ENCODE data around the gene PLEKHM3. TPM values are rescaled to one million over a fixed set of nuclear protein-coding genes. Genes with fewer than 3 reads are reported as not detected.
A peak's percentile ranks its signal among the peaks of the same experiment; 100 is the strongest.

Gene PLEKHM3
- total and polyA plus RNA-seq, 2 experiments from 2014 or later, result 4.9 to 6.6 TPM

- Histone ChIP-seq H3K36me3 (ENCODE audit: low read depth) (no peaks in the 10 kb centered on the region), H3K4me1 (ENCODE audit: insufficient read depth) (peaks cover 13% of the 10 kb centered on the region; the same call in 1 of the 2 replicates), H3F3A (ENCODE audit: insufficient read depth) (no peaks in the 10 kb centered on the region), H3K9me3 (ENCODE audit: low read depth) (no peaks in the 10 kb centered on the region), H3K9me2 (ENCODE audit: insufficient read depth) (no peaks in the 10 kb centered on the region), H4K20me1 (ENCODE audit: insufficient read depth) (no peaks in the 10 kb centered on the region), H3K9ac (no peak overlapping the region), H3K27me3 (replicated peaks; ENCODE audit: insufficient read depth) (no peaks in the 10 kb centered on the region), H3K27ac (no peak overlapping the region), H2AFZ (no peak overlapping the region), H3K79me2 (ENCODE audit: insufficient read depth) (no peaks in the 10 kb centered on the region), H3K4me3 (no peak overlapping the region), H3K4me2 (ENCODE audit: unreplicated experiment) (no peak overlapping the region)
- in situ Hi-C loops (cut with MboI), result no loop called here
- TF ChIP-seq EZH2phosphoT487 (IDR thresholded peaks at IDR 0.05; ENCODE audit: insufficient read depth, low read depth) (no peak), EZH2 (IDR thresholded peaks at IDR 0.05; ENCODE audit: insufficient read depth, poor library complexity, severe bottlenecking) (no peak)
- no peak for DNase-seq
- WGBS, 2 experiments (ENCODE audit: low coverage in 1 of 2, low lambda C conversion rate in 2 of 2, missing lambda C conversion rate in 2 of 2), result 82 to 88% methylated on average over 4 to 5 of the region's 5 CpGs
Measured at GRCh38 chr2:207807516-207807915, 217.8 kb downstream of the PLEKHM3 start.

- Histone ChIP-seq H3K27ac (no peak overlapping the region), H3K79me2 (ENCODE audit: insufficient read depth) (no peaks in the 10 kb centered on the region), H3K9me2 (ENCODE audit: insufficient read depth) (no peaks in the 10 kb centered on the region), H3K4me3 (no peak overlapping the region), H3K4me2 (ENCODE audit: unreplicated experiment) (no peak overlapping the region), H2AFZ (no peak overlapping the region), H3K27me3 (replicated peaks; ENCODE audit: insufficient read depth) (no peaks in the 10 kb centered on the region), H3K9me3 (ENCODE audit: low read depth) (no peaks in the 10 kb centered on the region), H3K36me3 (ENCODE audit: low read depth) (no peaks in the 10 kb centered on the region), H3K9ac (no peak overlapping the region), H4K20me1 (ENCODE audit: insufficient read depth) (no peaks in the 10 kb centered on the region), H3K4me1 (ENCODE audit: insufficient read depth) (peaks cover 13% of the 10 kb centered on the region; the same call in 1 of the 2 replicates), H3F3A (ENCODE audit: insufficient read depth) (no peaks in the 10 kb centered on the region)
- in situ Hi-C loops (cut with MboI), result no loop called here
- 62 to 69% methylated on average over 5 of the region's 5 CpGs for WGBS, 2 experiments (ENCODE audit: low coverage in 1 of 2, low lambda C conversion rate in 2 of 2, missing lambda C conversion rate in 2 of 2)
- peak; percentile 39 for DNase-seq
- TF ChIP-seq EZH2 (IDR thresholded peaks at IDR 0.05; ENCODE audit: insufficient read depth, poor library complexity, severe bottlenecking) (no peak), EZH2phosphoT487 (IDR thresholded peaks at IDR 0.05; ENCODE audit: insufficient read depth, low read depth) (no peak)
Measured at GRCh38 chr2:207805566-207806226, 219.6 kb downstream of the PLEKHM3 start.

GRCh38 chr2:207802650-207803049 lies 222.7 kb downstream of the PLEKHM3 start:
- no peak overlapping the region for H3K4me3 ChIP-seq
- WGBS, 2 experiments (ENCODE audit: low coverage in 1 of 2, low lambda C conversion rate in 2 of 2, missing lambda C conversion rate in 2 of 2), result 61 to 76% methylated on average over 6 of the region's 6 CpGs
- no peaks in the 10 kb centered on the region for H3K9me3 ChIP-seq (ENCODE audit: low read depth)
- H3K36me3 ChIP-seq (ENCODE audit: low read depth), result no peaks in the 10 kb centered on the region
- H3K4me2 ChIP-seq (ENCODE audit: unreplicated experiment), result no peak overlapping the region
- no peak for DNase-seq
- H2AFZ ChIP-seq, result no peak overlapping the region
- H4K20me1 ChIP-seq (ENCODE audit: insufficient read depth), result no peaks in the 10 kb centered on the region
- peaks cover 13% of the 10 kb centered on the region; the same call in 1 of the 2 replicates for H3K4me1 ChIP-seq (ENCODE audit: insufficient read depth)
- H3F3A ChIP-seq (ENCODE audit: insufficient read depth), result no peaks in the 10 kb centered on the region
- no peak overlapping the region for H3K27ac ChIP-seq
- no peaks in the 10 kb centered on the region for H3K27me3 ChIP-seq (replicated peaks; ENCODE audit: insufficient read depth)
- TF ChIP-seq EZH2 (IDR thresholded peaks at IDR 0.05; ENCODE audit: insufficient read depth, poor library complexity, severe bottlenecking) (no peak), EZH2phosphoT487 (IDR thresholded peaks at IDR 0.05; ENCODE audit: insufficient read depth, low read depth) (no peak)
- in situ Hi-C loops (cut with MboI), result no loop called here
- H3K9me2 ChIP-seq (ENCODE audit: insufficient read depth), result no peaks in the 10 kb centered on the region
- no peak overlapping the region for H3K9ac ChIP-seq
- H3K79me2 ChIP-seq (ENCODE audit: insufficient read depth), result no peaks in the 10 kb centered on the region

GRCh38 chr2:207801259-207801658 lies 224.1 kb downstream of the PLEKHM3 start:
- Histone ChIP-seq H3K4me1 (ENCODE audit: insufficient read depth) (peaks cover 13% of the 10 kb centered on the region; the same call in 1 of the 2 replicates), H3K4me3 (no peak overlapping the region), H3K27ac (no peak overlapping the region), H3K4me2 (ENCODE audit: unreplicated experiment) (no peak overlapping the region), H2AFZ (no peak overlapping the region), H4K20me1 (ENCODE audit: insufficient read depth) (no peaks in the 10 kb centered on the region), H3K36me3 (ENCODE audit: low read depth) (no peaks in the 10 kb centered on the region), H3K79me2 (ENCODE audit: insufficient read depth) (no peaks in the 10 kb centered on the region), H3K9me2 (ENCODE audit: insufficient read depth) (no peaks in the 10 kb centered on the region), H3K9me3 (ENCODE audit: low read depth) (no peaks in the 10 kb centered on the region), H3F3A (ENCODE audit: insufficient read depth) (no peaks in the 10 kb centered on the region), H3K27me3 (replicated peaks; ENCODE audit: insufficient read depth) (no peaks in the 10 kb centered on the region), H3K9ac (no peak overlapping the region)
- TF ChIP-seq EZH2phosphoT487 (IDR thresholded peaks at IDR 0.05; ENCODE audit: insufficient read depth, low read depth) (no peak), EZH2 (IDR thresholded peaks at IDR 0.05; ENCODE audit: insufficient read depth, poor library complexity, severe bottlenecking) (no peak)
- WGBS, 2 experiments (ENCODE audit: low coverage in 1 of 2, low lambda C conversion rate in 2 of 2, missing lambda C conversion rate in 2 of 2), result 17 to 24% methylated on average over 3 of the region's 3 CpGs
- in situ Hi-C loops (cut with MboI), result no loop called here
- no peak for DNase-seq
